Memory B cell (primary cell): ENCODE measurements around the gene EIF4EBP2.

Experiments used
- ATAC-seq: fragments of 150-1000 bp; cut with Tn5 transposase; 2 replicates; pipeline ENCODE4 v1.10.0; 2021; ENCODE audit warnings: low read depth, mild to moderate bottlenecking, moderate library complexity
- DNase-seq, 2 donors: peaks; one replicate each; pipeline ENCODE4 v3.0.0; 2022; ENCODE audit warnings: low spot score in 2 of 2
- H3K27ac Mint-ChIP-seq: one replicate; pipeline ENCODE4 v1.8.0; 2022; ENCODE audit warnings: mild to moderate bottlenecking, moderate library complexity, mixed read lengths
- H3K27me3 Mint-ChIP-seq: one replicate; pipeline ENCODE4 v1.8.0; 2022; ENCODE audit warnings: mixed read lengths
- H3K36me3 Mint-ChIP-seq: one replicate; pipeline ENCODE4 v1.8.0; 2022; ENCODE audit warnings: mild to moderate bottlenecking, mixed read lengths
- H3K4me1 Mint-ChIP-seq: one replicate; pipeline ENCODE4 v1.8.0; 2022; ENCODE audit warnings: mixed read lengths
- H3K4me3 Mint-ChIP-seq: one replicate; pipeline ENCODE4 v1.8.0; 2022; ENCODE audit warnings: mild to moderate bottlenecking, moderate library complexity, mixed read lengths
- H3K9me3 Mint-ChIP-seq: one replicate; pipeline ENCODE4 v1.8.0; 2022; ENCODE audit warnings: mixed read lengths

Gene EIF4EBP2

DNA sequence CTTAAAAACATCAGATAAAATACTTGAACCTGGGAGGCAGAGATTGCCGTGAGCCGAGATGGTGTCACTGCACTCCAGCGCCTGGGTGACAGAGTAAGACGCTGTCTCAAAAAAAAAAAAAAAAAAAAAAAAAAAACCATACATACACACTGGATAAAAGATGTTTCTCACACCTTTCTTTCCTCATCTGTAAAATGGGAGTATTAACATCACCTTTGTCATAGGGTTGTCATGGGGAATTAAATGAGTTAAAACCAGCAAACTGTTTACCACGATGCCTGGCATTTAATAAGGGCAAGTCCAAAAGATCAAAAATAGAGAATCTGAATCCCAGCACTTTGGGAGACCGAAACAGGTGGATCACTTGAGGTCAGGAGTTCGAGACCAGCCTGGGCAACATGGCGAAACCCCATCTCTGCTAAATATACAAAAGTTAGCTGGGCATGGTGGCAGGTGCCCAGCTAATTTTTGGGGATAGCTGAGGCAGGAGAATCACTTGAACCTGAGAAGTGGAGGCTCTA lies 34.4 kb upstream of the EIF4EBP2 start:
- H3K36me3 Mint-ChIP-seq, result no peaks in the 10 kb centered on the region
- no peak for ATAC-seq
- no peak overlapping the region for H3K27ac Mint-ChIP-seq
- no peak overlapping the region for H3K4me3 Mint-ChIP-seq
- peaks cover 2% of the 10 kb centered on the region for H3K4me1 Mint-ChIP-seq
- no peaks in the 10 kb centered on the region for H3K27me3 Mint-ChIP-seq
- no peak for DNase-seq
- H3K9me3 Mint-ChIP-seq, result no peaks in the 10 kb centered on the region

- Mint-ChIP-seq H3K27me3 (no peaks in the 10 kb centered on the region), H3K4me1 (peaks cover 2% of the 10 kb centered on the region), H3K36me3 (no peaks in the 10 kb centered on the region), H3K9me3 (no peaks in the 10 kb centered on the region), H3K27ac (no peak overlapping the region), H3K4me3 (no peak overlapping the region)
- DNase-seq, result no peak
- no peak for ATAC-seq
Observed at GRCh38 chr10:70370766-70371165, 33.2 kb upstream of the EIF4EBP2 start.

GRCh38 chr10:70371846-70372245 lies 32.1 kb upstream of the EIF4EBP2 start:
- Mint-ChIP-seq H3K36me3 (no peaks in the 10 kb centered on the region), H3K4me3 (no peak overlapping the region), H3K9me3 (no peaks in the 10 kb centered on the region), H3K27me3 (no peaks in the 10 kb centered on the region), H3K27ac (no peak overlapping the region), H3K4me1 (peaks cover 2% of the 10 kb centered on the region)
- no peak for DNase-seq
- no peak for ATAC-seq

DNA sequence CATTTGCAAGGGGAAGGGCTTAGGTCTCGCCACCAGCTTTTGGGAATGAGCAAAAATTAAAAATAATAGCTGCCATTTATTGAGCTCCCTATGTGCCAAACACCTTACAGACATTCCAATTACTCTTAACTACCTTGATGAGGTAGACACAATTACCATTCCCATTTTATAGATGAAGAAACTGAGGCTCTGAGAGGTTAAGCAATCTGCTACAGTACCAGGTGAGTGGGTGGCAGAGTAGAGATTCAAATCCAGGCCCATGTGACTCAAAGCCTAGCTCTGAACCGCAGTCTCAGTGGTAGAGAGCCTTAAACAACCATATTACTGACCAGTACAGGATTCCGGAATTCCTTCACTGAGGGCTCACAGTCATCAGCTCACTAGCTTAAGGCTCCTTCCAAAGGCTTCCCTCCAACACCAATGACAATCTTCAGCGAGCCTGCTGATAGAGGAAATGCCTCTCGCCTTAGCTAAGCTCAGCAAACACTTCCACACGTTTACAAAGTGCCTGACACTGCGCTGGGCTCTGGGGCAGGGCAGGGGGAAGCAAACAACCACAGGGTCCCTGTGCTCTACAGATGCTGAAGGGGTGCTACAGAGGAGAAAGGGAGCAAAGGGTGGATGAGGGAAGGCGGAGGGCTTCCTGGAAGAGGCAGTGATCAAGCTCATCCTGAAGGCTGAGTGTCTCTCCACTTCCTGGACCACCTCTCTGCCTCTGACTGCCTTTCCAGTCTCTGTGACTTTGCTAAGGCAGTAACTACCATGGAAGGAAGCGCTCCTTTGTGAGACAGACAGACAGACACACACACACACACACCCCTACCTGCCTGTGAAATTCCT lies 28.9 kb upstream of the EIF4EBP2 start:
- Mint-ChIP-seq H3K4me1 (peaks cover 2% of the 10 kb centered on the region), H3K27me3 (peaks cover 2% of the 10 kb centered on the region), H3K27ac (no peak overlapping the region), H3K9me3 (peaks cover 3% of the 10 kb centered on the region), H3K4me3 (no peak overlapping the region), H3K36me3 (no peaks in the 10 kb centered on the region)
- ATAC-seq, result no peak
- no peak for DNase-seq

DNA sequence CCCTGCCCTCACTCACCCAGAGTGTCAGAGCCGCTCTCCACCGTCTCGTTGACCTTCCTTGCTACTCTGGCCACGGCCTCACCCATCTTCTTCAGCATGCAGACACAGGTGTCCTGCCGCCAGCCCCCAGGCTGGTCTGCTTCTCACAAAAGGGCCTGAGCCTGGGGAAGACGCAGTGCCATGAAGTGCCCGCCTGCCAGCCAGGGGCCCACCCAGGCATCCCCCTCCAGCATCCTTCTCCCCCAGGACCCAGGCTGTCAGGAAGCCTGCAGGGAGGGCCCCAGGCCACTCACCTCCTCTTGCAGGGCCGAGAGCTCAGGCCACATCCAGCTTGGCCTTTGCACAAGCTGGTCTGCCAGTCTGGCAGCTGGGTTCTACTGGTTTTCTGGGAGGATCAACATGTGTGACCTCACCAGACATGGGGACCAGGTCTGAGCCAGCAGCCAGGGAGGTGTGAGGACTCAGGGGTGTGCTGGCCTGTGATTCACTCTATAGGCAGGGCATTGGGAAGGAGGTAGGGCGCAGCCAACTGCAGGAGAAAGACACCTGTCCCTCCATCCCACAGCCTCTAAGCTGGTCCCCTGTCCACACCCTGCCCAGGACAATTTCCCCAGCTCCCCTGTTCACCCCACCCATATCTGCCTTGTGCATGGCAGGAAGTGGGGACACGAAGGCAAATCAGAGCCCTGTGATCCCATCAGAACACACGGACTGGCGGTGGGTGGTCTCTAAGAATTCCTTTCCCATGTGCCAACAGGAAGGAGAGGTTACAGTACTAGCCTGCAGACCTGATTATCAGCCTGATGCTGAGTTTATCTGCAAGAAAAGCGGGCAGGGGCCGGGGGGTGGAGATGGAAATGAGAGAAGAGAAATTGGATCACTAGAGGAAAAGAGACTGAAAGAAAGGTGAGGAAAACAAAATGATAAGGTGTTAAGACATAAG lies 27.2 kb upstream of the EIF4EBP2 start:
- no peak for ATAC-seq
- no peak for DNase-seq

GRCh38 chr10:70378122-70378521 lies 25.8 kb upstream of the EIF4EBP2 start:
- H3K4me3 Mint-ChIP-seq, result no peak overlapping the region
- H3K27ac Mint-ChIP-seq, result no peak overlapping the region
- ATAC-seq (no peak), DNase-seq (no peak)
- H3K9me3 Mint-ChIP-seq, result peaks cover 3% of the 10 kb centered on the region
- peaks cover 2% of the 10 kb centered on the region for H3K4me1 Mint-ChIP-seq
- no peaks in the 10 kb centered on the region for H3K36me3 Mint-ChIP-seq
- peaks cover 2% of the 10 kb centered on the region for H3K27me3 Mint-ChIP-seq

More for the DNA sequence above, 27.2 kb upstream of the EIF4EBP2 start:
- peaks cover 2% of the 10 kb centered on the region for H3K4me1 Mint-ChIP-seq
- peaks cover 2% of the 10 kb centered on the region for H3K27me3 Mint-ChIP-seq
- no peak overlapping the region for H3K4me3 Mint-ChIP-seq
- no peak overlapping the region for H3K27ac Mint-ChIP-seq
- peaks cover 3% of the 10 kb centered on the region for H3K9me3 Mint-ChIP-seq
- no peaks in the 10 kb centered on the region for H3K36me3 Mint-ChIP-seq

GRCh38 chr10:70379581-70380176 lies 24.3 kb upstream of the EIF4EBP2 start:
- Mint-ChIP-seq H3K36me3 (no peaks in the 10 kb centered on the region), H3K4me3 (no peak overlapping the region), H3K27me3 (peaks cover 2% of the 10 kb centered on the region), H3K4me1 (peaks cover 2% of the 10 kb centered on the region), H3K9me3 (peaks cover 3% of the 10 kb centered on the region), H3K27ac (no peak overlapping the region)
- no peak for ATAC-seq
- DNase-seq, result no peak

- Mint-ChIP-seq H3K27me3 (peaks cover 2% of the 10 kb centered on the region), H3K4me3 (peak overlapping the region; percentile 46), H3K9me3 (peaks cover 3% of the 10 kb centered on the region), H3K27ac (no peak overlapping the region), H3K4me1 (peaks cover under 1% of the 10 kb centered on the region), H3K36me3 (no peaks in the 10 kb centered on the region)
- DNase-seq (no peak), ATAC-seq (no peak)
Observed at GRCh38 chr10:70380350-70381135, 23.4 kb upstream of the EIF4EBP2 start.

- H3K4me3 Mint-ChIP-seq, result peak overlapping the region; percentile 86
- peaks cover 3% of the 10 kb centered on the region for H3K9me3 Mint-ChIP-seq
- H3K27ac Mint-ChIP-seq, result no peak overlapping the region
- H3K36me3 Mint-ChIP-seq, result no peaks in the 10 kb centered on the region
- peak; percentile 38 for ATAC-seq
- DNase-seq, result peak in 1 of 2 donors; percentile 54
- H3K4me1 Mint-ChIP-seq, result no peaks in the 10 kb centered on the region
- peaks cover 4% of the 10 kb centered on the region for H3K27me3 Mint-ChIP-seq
Observed at GRCh38 chr10:70381471-70382421, 22.2 kb upstream of the EIF4EBP2 start.

DNA sequence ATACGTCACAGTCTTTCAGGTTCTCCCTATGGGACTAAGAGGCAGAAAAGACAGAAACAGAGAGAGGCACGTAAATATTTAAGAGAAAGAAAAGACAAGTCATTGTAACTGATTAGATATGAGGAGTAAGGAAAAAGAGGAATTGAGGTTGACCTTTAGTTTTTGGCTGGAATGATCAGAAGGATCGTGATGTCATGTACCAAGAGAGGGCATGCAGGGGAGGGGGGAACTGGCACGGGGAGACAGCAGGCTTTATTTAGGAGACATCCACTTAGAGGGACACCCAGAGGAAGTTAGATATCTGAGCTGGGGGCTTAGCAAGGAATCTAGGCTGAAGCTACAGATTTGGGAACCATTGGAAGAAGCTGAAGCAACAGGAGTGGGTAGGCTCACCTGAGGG lies 12.3 kb upstream of the EIF4EBP2 start:
- DNase-seq (no peak), ATAC-seq (no peak)
- Mint-ChIP-seq H3K9me3 (no peaks in the 10 kb centered on the region), H3K27me3 (peaks cover 12% of the 10 kb centered on the region), H3K4me1 (peaks cover 2% of the 10 kb centered on the region), H3K27ac (no peak overlapping the region), H3K36me3 (no peaks in the 10 kb centered on the region), H3K4me3 (no peak overlapping the region)

DNA sequence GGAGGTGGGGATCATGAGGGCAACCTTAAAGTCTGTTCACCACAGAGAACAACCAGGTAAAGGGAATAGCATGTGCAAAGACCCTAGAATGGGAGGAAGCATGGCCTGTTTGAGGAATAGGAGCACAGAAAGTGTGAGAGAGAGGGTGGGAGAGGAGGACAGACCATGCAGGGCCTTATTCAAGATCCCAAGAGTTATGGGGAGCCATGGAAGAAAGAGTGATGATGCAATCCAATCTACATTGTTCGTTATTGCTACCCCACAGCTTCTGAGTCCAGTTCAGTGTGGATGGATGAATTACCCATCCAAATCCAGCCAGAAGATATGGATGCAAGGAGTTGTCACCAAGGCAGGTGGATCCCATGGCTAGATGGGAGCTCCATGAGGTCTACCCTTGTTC lies 7.8 kb upstream of the EIF4EBP2 start:
- Mint-ChIP-seq H3K4me3 (no peak overlapping the region), H3K9me3 (no peaks in the 10 kb centered on the region), H3K4me1 (no peaks in the 10 kb centered on the region), H3K27me3 (peaks cover 10% of the 10 kb centered on the region), H3K27ac (no peak overlapping the region), H3K36me3 (no peaks in the 10 kb centered on the region)
- ATAC-seq (no peak), DNase-seq (no peak)

- H3K27me3 Mint-ChIP-seq, result peaks cover 2% of the 10 kb centered on the region
- H3K4me3 Mint-ChIP-seq, result no peak overlapping the region
- DNase-seq (no peak), ATAC-seq (no peak)
- H3K27ac Mint-ChIP-seq, result no peak overlapping the region
- H3K36me3 Mint-ChIP-seq, result no peaks in the 10 kb centered on the region
- H3K4me1 Mint-ChIP-seq, result peaks cover 6% of the 10 kb centered on the region
- H3K9me3 Mint-ChIP-seq, result no peaks in the 10 kb centered on the region
Observed at GRCh38 chr10:70399177-70399576, 4.8 kb upstream of the EIF4EBP2 start.
